GM18505 (cell line): ENCODE results near the gene COPS3.

Source experiments
- ATAC-seq: cut with Tn5 transposase; IDR thresholded peaks from one replicate; pipeline ENCODE4 v1.9.1; 2021; ENCODE audit not compliant: unreplicated experiment
- POLR2A ChIP-seq: IDR thresholded peaks from 4 replicates; pipeline ENCODE4 v1.6.1; 2011; ENCODE audit warnings: borderline replicate concordance; ENCODE audit not compliant: insufficient read depth, insufficient read length; ENCODE audit errors: extremely low read depth

COPS3 gene

DNA sequence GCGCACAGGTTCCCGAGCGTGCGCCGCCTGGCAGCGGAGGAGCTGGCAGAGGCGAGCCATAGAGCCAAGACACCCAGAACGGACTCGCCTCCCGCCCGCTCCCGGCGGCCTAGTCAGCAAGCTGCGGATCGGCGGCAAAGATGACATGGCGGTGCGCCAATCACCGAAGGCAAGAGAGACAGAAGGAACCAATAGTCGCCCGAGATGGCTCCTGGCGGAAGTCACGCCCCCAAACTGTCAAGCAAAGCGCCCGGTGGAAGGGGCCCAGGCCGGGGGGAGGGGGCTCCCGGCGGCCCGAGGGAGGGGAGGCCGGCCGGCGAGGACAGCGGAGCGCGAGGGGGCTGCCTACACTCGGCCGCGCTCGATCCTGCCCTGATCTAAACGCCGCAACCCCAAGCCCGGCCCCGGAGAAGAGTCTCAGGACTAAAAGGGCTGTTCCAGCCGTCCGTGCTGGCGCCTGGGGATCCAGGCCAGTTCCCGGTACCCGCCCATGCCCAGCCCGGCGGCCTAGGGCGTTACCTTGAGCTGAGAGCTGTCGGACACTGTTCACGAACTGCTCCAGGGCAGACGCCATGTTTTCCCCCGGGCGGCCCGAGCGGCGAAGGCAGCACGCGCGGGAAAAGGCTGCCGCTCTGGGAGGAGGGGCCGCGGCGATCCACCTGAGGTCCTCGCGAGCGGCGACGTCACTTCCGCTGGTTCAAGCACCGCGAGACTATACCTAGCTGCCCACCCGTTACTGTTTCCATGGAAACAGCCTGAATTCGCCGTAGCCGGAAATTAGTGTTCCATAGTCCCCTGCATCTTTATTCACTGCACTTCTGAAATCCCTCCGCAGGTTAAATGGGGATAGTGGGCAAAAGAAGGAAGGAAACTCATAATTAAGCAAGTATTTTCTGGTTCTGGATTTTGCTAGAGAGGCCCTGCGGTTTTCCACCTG lies at the start of gene COPS3:
TSS of gene COPS3 (minus strand) at position 634 of the 937 bp plus-strand sequence. CDS start at position 574, 60 bp downstream.
- peak; percentile 85 for ATAC-seq
- peak; percentile 77 for TF ChIP-seq POLR2A

- no peak for ATAC-seq
- TF ChIP-seq POLR2A, result no peak
Measured at GRCh38 chr17:17328251-17328650, 47.2 kb upstream of the COPS3 start.

- ATAC-seq, result no peak
- no peak for TF ChIP-seq POLR2A
Measured at GRCh38 chr17:17326275-17326875, 45.3 kb upstream of the COPS3 start.

DNA sequence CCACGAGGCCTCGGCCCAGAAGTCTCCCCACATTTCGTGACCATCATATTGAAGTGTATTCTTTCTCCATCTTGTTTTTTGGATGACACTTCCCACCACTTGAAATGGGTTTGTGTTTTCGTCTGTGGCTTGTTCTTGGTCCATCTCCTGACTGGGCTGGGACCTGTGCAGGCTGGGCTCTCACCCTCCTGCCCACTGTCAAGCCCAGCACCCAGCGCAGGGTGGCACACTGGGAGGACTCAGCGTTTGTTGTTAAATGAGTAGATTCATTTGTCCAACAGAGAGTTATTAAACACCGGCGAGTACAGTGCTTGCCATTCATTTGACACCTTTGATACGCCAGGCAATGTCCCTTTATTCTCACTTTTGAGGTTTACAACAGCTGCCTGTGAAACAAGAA lies 44.8 kb upstream of the COPS3 start:
- TF ChIP-seq POLR2A, result no peak
- ATAC-seq, result no peak

DNA sequence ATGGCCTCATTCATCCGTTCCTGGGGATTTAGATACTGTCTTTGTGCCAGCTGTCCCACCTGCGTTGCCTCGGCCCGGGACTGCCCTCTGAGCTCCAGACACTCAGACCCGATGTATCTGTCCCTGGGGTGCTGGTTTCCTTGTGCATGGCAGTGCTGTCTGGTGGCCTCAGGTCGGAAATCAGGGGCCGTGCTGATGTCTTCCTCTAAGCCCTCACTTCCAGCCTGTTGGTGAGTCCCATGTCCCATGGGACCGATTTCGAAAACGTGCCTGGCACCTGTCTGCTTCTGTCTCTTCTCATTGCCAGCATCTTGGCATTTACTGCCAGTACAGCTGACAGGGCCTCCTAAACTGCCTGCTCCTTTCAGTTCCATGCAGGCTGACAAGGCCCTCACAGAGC lies 44.2 kb upstream of the COPS3 start:
- no peak for ATAC-seq
- no peak for TF ChIP-seq POLR2A

DNA sequence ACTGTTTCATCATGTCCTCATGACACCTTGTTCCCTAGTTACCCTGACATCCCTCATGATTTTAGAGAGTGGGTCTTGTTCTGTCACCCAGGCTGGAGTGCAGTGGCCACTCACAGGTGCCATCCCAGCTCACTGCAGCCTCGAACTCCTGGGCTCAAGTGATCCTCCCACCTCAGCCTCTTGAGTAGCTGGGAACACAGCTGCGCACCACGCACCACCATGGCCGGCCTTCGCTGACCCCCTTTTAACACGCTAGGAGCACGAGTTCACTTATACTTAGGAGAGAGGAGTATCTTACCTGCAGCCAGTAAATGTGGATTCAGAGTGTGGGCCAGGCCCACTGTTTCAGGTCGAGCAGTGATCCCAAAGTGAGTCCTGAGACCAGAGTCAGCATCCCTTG lies 43.6 kb upstream of the COPS3 start:
- no peak for TF ChIP-seq POLR2A
- no peak for ATAC-seq

- ATAC-seq, result no peak
- no peak for TF ChIP-seq POLR2A
Measured at GRCh38 chr17:17322516-17323510, 41.8 kb upstream of the COPS3 start.

DNA sequence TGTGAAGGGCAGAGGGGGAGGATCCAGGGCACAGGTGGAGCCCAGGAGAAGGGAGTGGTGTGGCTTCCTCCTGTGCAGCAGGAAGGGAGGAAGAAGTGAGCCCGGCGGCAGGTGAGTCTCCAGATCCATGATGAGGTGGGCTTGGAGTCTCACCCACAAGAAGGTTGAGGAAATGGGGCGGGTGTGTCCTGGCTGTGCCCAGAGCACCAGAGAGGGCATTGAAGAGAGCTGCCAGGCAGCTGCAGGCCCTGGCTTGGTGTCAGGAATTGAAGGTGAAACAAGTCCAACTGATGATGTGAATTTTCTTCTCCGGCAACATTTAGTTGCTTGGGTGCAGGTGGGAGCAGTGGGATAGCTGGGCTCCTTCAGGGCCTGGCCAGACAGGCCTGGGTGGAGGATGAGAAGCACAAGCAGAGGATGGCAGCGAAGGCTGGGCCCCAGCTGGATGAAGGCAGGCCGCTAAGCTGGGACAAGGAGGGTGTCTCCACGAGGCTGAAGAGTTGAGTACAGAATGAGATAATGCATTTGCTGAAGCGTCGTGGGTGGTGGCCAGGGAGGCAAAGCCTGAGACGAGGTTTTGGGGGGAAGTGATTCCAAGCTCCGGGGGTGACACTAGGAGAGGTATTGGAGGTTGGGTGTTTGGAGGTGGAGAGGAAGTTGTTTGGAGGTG lies 40.4 kb upstream of the COPS3 start:
- no peak for ATAC-seq
- TF ChIP-seq POLR2A, result no peak

- TF ChIP-seq POLR2A, result no peak
- ATAC-seq, result no peak
Measured at GRCh38 chr17:17320911-17321220, 39.8 kb upstream of the COPS3 start.

GRCh38 chr17:17320188-17320910 lies 39.3 kb upstream of the COPS3 start:
- no peak for ATAC-seq
- no peak for TF ChIP-seq POLR2A

- no peak for TF ChIP-seq POLR2A
- no peak for ATAC-seq
Measured at GRCh38 chr17:17315142-17315821, 34.2 kb upstream of the COPS3 start.
